Bladder microvascular endothelial cell (primary cell): ENCODE results near the gene SARDH. TPM values are rescaled to one million over a fixed set of nuclear protein-coding genes. Genes with fewer than 3 reads are reported as not detected.

Source experiments
- total RNA-seq: library from RNA; depleted of rRNA; stranded (reverse); fragments of >200 nt; gene quantifications from 2 replicates; pipeline ENCODE4 v1.2.3, GENCODE V29; 2014

SARDH gene, protein sequence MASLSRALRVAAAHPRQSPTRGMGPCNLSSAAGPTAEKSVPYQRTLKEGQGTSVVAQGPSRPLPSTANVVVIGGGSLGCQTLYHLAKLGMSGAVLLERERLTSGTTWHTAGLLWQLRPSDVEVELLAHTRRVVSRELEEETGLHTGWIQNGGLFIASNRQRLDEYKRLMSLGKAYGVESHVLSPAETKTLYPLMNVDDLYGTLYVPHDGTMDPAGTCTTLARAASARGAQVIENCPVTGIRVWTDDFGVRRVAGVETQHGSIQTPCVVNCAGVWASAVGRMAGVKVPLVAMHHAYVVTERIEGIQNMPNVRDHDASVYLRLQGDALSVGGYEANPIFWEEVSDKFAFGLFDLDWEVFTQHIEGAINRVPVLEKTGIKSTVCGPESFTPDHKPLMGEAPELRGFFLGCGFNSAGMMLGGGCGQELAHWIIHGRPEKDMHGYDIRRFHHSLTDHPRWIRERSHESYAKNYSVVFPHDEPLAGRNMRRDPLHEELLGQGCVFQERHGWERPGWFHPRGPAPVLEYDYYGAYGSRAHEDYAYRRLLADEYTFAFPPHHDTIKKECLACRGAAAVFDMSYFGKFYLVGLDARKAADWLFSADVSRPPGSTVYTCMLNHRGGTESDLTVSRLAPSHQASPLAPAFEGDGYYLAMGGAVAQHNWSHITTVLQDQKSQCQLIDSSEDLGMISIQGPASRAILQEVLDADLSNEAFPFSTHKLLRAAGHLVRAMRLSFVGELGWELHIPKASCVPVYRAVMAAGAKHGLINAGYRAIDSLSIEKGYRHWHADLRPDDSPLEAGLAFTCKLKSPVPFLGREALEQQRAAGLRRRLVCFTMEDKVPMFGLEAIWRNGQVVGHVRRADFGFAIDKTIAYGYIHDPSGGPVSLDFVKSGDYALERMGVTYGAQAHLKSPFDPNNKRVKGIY
- total RNA-seq = 0.16 and 0.19 TPM in 2 replicates

DNA sequence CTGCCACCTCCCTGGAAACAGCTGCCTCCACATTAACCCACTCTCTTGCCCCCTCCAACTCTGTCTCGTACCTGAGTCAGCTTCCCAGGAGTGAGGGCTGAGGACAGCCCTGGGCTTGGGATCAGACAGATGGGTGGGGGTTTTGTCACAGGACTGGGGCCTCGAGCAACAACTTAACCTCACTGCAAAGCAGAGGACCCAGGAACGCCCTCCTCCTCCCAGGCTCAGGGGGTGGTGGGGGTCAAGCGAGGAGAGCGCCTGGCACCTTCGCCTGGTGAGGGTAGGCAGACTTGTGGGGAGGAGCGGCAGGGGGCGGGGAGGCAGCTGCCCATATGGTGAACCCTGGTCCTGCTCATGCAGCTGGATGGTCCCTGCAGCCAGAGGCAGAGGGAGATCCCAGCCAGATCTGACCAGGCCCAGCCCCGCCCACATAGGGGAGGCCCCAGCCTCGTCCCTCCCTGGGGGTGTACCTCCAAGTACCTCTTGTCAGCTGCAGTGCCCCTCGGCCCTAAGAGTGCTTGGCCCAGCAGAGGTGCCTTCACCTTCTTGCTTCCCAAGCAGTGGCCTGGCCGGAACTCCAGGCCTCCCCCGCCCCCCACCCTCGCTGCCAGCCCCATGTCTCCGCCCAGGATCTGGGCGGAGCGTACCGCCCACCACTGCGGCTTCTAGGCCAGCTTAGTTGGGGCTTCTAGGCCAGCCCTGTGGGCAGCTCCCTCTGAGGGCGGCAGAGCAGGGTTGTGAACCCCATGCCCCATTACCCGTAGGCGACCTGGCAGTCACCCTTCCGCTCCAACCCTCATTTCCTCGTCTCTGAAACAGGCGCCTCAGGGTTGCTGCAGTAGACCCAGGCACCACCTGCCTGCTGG lies at the start of gene SARDH:
Gene SARDH, minus strand, starts transcription at position 579 of the 866 bp plus-strand sequence. CDS start 4,179 bp downstream, outside the sequence.

DNA sequence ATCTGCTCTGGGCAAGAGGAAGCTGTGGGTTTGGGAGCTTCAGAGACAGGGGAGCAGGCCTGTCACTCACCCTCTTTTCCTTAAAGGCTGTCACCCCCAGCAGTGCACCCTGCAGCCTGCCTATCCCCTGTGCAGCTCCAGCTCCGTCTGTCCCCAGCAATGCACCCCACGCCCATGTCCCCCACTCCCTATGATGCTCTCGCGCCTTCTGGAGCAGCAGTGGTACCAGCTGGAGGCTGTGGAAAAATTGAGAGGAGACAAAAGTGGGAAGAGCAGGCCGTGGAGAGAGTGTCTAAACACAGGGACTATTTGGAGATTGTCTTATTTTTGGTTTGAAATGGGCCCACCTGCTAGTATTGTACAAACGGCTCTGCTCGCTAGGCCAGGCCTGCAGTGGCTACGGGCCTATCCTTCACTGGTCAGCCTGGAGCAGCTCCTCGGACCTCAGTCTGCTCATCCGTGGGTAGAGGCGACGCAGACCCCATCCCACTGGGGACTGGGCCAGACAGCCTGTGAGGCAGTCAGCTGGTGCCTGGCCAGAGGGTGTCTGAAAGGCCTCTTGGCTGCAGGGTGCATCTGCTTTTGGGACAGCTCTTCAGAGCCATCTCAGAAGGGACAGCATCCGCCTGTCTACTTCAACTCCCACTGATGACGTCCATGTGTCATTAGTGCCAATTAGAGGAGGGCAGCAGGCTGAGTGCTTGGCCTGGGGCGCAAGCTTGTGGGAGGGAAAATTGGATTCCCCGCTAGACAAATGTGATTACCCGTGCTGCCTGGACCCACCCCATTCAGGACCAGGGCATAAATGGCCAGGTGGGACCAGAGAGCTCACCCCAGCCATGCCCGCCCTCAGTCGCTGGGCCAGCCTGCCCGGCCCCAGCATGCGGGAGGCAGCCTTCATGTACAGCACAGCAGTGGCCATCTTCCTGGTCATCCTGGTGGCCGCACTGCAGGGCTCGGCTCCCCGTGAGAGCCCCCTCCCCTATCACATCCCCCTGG lies 102.3 kb downstream of the SARDH start, which contains the start of gene DBH:
Gene DBH, plus strand, starts transcription at position 831 of the 999 bp plus-strand sequence. Its CDS starts 9 bp downstream, at position 840.

Other genes with a start within 250 kb of the SARDH start
- gene MYMK, start 213.4 kb downstream of the SARDH start, total RNA-seq = not detected in 2 replicates
- under 0.01 TPM in 2 replicates for gene ADAMTSL2, start 203.6 kb downstream of the SARDH start, total RNA-seq
- not detected in 2 replicates for gene FAM163B, start 129.0 kb downstream of the SARDH start, total RNA-seq
- not detected in 2 replicates for gene DBH, start 102.0 kb downstream of the SARDH start, total RNA-seq